A673 (cell line): ENCODE measurements around the gene HSPG2. TPM values are rescaled to one million over a fixed set of nuclear protein-coding genes. Genes with fewer than 3 reads are reported as not detected.

ENCODE experiments used
- BruUV-seq: library from RNA; stranded (reverse); fragments of 400-500 nt; replicated peaks from 2 replicates; lab custom pipeline; 2021; lab: Mats Ljungman, UMichigan
- CTCF ChIA-PET: fragments of 300-600 bp; sonication (Branson Sonifier 250); formaldehyde crosslinking; loops from one replicate; lab custom pipeline; 2022; ENCODE audit warnings: antibody characterized with exemption; lab: Charles Lee
- POLR2A ChIA-PET: fragments of 300-600 bp; sonication (Branson Sonifier 250); formaldehyde crosslinking; loops from one replicate; lab custom pipeline; 2022; ENCODE audit warnings: antibody characterized with exemption; ENCODE audit not compliant: low non-redundant PET; lab: Charles Lee
- DNase-seq: peaks from one replicate; pipeline ENCODE4 v3.0.0-alpha.2; 2015; ENCODE audit warnings: low spot score
- H3K27ac ChIP-seq: fragments of 200-600 bp; sonication (generic); 2 replicates; pipeline ENCODE4 v1.5.1; 2016; ENCODE audit warnings: mixed run types, low read depth, mild to moderate bottlenecking, mixed read lengths, antibody characterized with exemption, low read length; ENCODE audit not compliant: poor library complexity, severe bottlenecking
- H3K27me3 ChIP-seq: fragments of 200-600 bp; sonication (generic); replicated peaks from 2 replicates; pipeline ENCODE4 v1.6.1; 2017; ENCODE audit warnings: mixed run types, low read depth, mild to moderate bottlenecking, mixed read lengths, antibody characterized with exemption, low read length; ENCODE audit not compliant: insufficient read depth, poor library complexity
- H3K36me3 ChIP-seq: fragments of 200-600 bp; sonication (generic); 2 replicates; pipeline ENCODE4 v1.6.1; 2016; ENCODE audit warnings: mixed run types, mild to moderate bottlenecking, mixed read lengths, antibody characterized with exemption, low read length; ENCODE audit not compliant: insufficient read depth, poor library complexity, severe bottlenecking
- H3K4me1 ChIP-seq: fragments of 200-600 bp; sonication (generic); 2 replicates; pipeline ENCODE4 v1.6.1; 2017; ENCODE audit warnings: mixed run types, mild to moderate bottlenecking, mixed read lengths, antibody characterized with exemption, low read length; ENCODE audit not compliant: insufficient read depth, poor library complexity, severe bottlenecking
- H3K4me3 ChIP-seq: fragments of 200-600 bp; sonication (generic); 2 replicates; pipeline ENCODE4 v1.5.1; 2016; ENCODE audit warnings: low read depth, mixed run types, mild to moderate bottlenecking, mixed read lengths, low read length; ENCODE audit not compliant: poor library complexity, severe bottlenecking
- H3K9me3 ChIP-seq: fragments of 200-600 bp; sonication (generic); 2 replicates; pipeline ENCODE4 v1.6.1; 2016; ENCODE audit warnings: mixed run types, low read depth, mild to moderate bottlenecking, mixed read lengths, antibody characterized with exemption, low read length; ENCODE audit not compliant: poor library complexity, severe bottlenecking
- EZH2 ChIP-seq: fragments of 200-600 bp; sonication (generic); IDR thresholded peaks from 2 replicates; pipeline ENCODE4 v1.6.1; 2017; ENCODE audit warnings: borderline replicate concordance, low read depth, mild to moderate bottlenecking, mixed read lengths, antibody characterized with exemption, low read length; ENCODE audit not compliant: poor library complexity, severe bottlenecking
- intact Hi-C: fragments of 100-400 bp; cut with micrococcal nuclease; formaldehyde crosslinking; loops from one replicate; pipeline ENCODE4 v1.10.0; 2022; ENCODE audit not compliant: unreplicated experiment
- total RNA-seq: library from RNA; stranded (reverse); gene quantifications from 2 replicates; pipeline ENCODE4 v1.2.3, GENCODE V29; 2021
- TF ChIP-seq, protein P1 (sequence below): fragments of 300-800, 200-600 bp; sonication (generic); conservative IDR thresholded peaks from 2 replicates; pipeline ENCODE4 v1.5.1; 2017; ENCODE audit warnings: low read depth, mild to moderate bottlenecking, antibody characterized with exemption, low read length, moderate library complexity, mixed read lengths

HSPG2 gene
- total RNA-seq, 1 experiment from 2014 or later: 10.4 TPM

DNA sequence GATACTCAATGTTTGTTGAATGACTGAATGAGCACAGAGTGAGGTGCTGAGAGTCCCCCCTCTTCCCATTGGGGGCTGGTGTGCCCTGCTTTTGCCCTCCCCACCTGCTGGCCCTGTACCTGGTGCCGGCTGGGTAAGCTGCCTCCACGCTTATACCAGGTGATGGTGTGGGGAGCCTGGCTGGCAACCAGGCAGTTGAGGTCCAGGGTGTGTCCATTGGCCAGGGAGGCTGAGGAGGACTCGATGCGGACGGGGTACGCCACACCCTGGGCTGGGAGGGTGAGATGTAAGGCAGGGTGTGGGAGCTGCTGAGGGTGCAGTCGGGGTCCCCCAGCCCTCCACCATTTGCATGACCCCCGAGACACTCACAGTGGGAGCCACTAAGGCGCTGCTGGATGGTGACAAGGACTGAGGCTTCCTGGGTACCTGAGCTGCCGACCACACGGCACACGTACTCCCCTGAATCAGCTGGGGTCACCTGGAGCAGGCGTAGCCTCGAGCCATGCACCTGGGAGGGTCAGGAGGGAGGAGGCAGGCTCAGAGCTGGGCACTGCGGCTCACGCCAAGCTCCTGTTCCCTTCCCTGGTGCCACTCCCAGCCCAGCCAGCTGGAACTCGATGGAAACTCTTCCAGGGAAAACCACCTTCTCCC, 88.5 kb downstream of the HSPG2 start:
- Histone ChIP-seq H3K27me3 (no peaks in the 10 kb centered on the region), H3K4me1 (no peaks in the 10 kb centered on the region), H3K36me3 (no peaks in the 10 kb centered on the region), H3K9me3 (no peaks in the 10 kb centered on the region), H3K27ac (no peak overlapping the region), H3K4me3 (no peak overlapping the region)
- POLR2A ChIA-PET: no interaction called here
- BruUV-seq: no TSS peak
- intact Hi-C loops: no loop called here
- no peak for DNase-seq
- TF ChIP-seq, protein P1, sequence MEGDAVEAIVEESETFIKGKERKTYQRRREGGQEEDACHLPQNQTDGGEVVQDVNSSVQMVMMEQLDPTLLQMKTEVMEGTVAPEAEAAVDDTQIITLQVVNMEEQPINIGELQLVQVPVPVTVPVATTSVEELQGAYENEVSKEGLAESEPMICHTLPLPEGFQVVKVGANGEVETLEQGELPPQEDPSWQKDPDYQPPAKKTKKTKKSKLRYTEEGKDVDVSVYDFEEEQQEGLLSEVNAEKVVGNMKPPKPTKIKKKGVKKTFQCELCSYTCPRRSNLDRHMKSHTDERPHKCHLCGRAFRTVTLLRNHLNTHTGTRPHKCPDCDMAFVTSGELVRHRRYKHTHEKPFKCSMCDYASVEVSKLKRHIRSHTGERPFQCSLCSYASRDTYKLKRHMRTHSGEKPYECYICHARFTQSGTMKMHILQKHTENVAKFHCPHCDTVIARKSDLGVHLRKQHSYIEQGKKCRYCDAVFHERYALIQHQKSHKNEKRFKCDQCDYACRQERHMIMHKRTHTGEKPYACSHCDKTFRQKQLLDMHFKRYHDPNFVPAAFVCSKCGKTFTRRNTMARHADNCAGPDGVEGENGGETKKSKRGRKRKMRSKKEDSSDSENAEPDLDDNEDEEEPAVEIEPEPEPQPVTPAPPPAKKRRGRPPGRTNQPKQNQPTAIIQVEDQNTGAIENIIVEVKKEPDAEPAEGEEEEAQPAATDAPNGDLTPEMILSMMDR: no peak
- TF ChIP-seq EZH2: no peak
- CTCF ChIA-PET: no interaction called here

DNA sequence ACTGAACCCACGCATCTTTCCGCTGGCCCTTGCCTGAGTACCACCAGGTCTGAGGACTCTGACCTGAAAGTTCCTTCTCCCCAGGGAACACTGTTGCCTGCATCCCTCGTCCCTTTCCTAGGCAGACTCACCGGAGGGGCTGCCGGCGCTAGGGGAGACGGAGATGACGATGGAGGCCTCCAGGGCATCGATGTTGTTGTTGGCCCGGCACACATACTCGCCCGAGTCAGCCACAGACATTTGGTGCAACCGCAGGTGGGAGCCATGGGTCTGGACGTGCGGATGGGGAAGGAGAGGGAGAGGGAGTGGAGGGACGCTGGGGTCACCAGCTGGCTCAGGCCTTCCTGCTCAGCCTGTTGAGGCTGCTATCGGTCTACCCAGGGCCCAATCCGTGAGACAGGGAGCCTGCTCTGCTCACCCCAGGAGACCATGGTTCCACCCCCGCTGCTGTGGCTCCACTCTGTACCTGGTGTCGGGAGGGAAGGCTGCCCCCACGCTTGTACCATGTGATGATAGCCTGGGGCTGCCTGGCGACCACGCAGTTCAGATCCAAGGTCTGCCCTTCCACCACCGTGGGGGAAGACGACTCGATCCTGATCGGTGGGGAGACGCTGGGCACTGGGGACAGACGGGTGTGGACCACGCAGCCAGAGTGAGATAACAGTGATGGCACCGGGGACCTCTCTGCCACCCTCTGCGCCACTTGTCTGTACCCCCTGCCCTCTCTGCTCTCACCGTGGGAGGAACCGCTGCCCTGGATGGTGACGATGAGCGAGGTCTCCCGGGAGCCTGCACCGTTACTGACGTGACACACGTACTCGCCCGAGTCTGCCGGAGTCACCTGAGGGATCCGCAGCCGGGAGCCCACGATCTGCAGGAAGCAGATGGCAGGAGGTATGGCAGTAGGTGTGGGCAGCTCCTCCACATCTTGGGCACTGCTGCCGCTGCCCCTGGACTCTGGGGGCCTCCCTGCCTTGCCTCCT, 89.6 kb downstream of the HSPG2 start:
- intact Hi-C loops: no loop called here
- Histone ChIP-seq H3K36me3 (no peaks in the 10 kb centered on the region), H3K4me3 (no peak overlapping the region), H3K27ac (no peak overlapping the region), H3K9me3 (no peaks in the 10 kb centered on the region), H3K4me1 (no peaks in the 10 kb centered on the region), H3K27me3 (no peaks in the 10 kb centered on the region)
- TF ChIP-seq EZH2: no peak
- TF ChIP-seq, protein P1: no peak
- no peak for DNase-seq
- CTCF ChIA-PET: no interaction called here
- POLR2A ChIA-PET: no interaction called here
- no TSS peak for BruUV-seq

DNA sequence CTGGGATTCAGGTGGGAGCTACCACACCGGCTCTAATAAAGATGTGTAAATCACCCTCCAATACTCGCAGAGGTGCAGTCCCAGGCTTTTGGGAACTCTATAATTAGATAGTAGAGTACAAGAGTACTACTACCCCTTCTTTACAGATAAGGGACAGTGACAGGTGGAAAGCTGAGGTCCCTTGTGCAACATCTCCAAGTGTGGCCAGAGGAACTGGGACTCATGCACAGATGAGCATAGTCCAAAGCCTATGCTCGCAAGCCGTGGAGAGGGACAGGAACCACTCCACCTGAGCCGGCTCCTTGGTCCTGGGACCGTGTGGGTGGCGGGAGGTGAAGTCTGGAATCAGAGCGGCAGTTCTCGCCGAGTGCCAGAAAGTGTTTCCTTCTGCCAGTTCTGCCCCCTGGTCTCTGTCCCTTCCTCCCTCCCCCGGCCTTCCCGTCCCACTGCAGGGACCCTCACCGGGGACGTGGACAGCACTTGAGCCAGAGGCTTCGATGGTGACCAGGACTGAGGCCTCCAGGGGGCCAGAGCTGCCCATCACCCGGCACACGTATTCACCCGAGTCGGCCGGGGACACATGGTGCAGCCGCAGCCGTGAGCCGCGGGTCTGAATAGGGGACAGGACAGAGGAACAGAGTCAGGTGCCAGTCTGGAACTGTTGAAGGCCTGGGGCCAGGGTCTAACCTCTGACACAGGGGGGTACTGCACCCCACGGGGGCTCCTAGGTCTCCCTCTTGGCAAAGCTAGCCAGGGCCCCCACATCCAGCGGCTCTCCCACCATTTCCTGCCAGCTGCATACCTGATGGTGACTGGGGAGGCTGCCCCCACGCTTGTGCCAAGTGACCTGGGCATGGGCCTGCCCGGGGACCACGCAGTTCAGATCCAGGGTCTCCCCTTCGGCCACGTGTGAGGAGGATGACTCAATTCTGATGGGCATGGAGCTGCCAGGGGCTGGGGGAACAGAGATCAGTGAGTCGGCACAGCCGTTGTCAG, 91.2 kb downstream of the HSPG2 start:
- ChIA-PET POLR2A (no interaction called here), CTCF (interaction anchor here (0.6 kb wide), 1 partner anchor 19 kb away, joined by 3 read pairs; no protein-coding TSS in a partner anchor)
- H3K4me1 ChIP-seq: no peaks in the 10 kb centered on the region
- H3K4me3 ChIP-seq: no peak overlapping the region
- intact Hi-C loops: no loop called here
- no peak overlapping the region for H3K27ac ChIP-seq
- H3K9me3 ChIP-seq: no peaks in the 10 kb centered on the region
- no TSS peak for BruUV-seq
- DNase-seq: no peak
- H3K36me3 ChIP-seq: no peaks in the 10 kb centered on the region
- no peaks in the 10 kb centered on the region for H3K27me3 ChIP-seq
- no peak for TF ChIP-seq EZH2
- TF ChIP-seq, protein P1: no peak
